Breast epithelium (tissue), 3 donors: ENCODE results near the gene ADGRE1.

Experiments
- CTCF ChIP-seq, 3 donors: fragments of 450-650 bp; IDR thresholded peaks; one replicate each; pipeline ENCODE4 v1.5.1; 2016 to 2017; ENCODE audit warnings: antibody characterized with exemption in 3 of 3, mild to moderate bottlenecking in 3 of 3, moderate library complexity in 3 of 3
- POLR2A ChIP-seq: fragments of 450-650 bp; IDR thresholded peaks from one replicate; pipeline ENCODE4 v1.6.1; 2016; ENCODE audit warnings: antibody characterized with exemption, mild to moderate bottlenecking, moderate library complexity

DNA sequence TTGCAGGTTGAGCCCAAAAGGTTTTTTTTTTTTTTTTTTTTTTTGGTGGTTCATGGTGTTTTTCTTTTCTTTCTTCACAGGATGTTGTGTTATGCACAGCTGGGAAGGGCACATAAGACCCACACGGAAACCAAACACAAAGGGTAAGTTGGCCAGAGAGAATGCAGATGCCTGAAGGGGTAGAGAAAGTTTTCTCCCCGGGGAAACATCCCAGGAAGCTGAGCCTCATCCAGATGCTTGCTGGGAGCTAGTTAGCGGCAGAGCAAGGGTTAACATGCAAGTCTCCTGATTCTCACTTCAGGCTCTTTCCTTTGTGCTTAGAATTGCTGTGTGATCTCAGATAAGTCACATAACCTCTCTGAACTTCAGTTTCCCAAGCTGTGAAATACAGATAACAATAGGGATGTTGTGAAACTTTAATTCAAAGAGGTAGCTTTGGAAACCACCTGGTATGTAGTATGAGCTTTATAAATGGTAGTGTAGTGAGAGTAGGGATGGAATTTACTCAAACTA, 3.1 kb downstream of the ADGRE1 start:
- TF ChIP-seq CTCF (IDR thresholded peaks at IDR 0.05) (no peak), POLR2A (no peak)
